Measurements from ENCODE around the gene PLEKHA7. TPM values are rescaled to one million over a fixed set of nuclear protein-coding genes. Genes with fewer than 3 reads are reported as not detected.
"Not testable (repeated sequence)": the region's sequence is repeated elsewhere in the genome, so short reads cannot be mapped to it uniquely, and the experiment has no call there.

PLEKHA7 gene
- total and polyA plus RNA-seq, 2 donors: 2.0 to 7.3 TPM

DNA sequence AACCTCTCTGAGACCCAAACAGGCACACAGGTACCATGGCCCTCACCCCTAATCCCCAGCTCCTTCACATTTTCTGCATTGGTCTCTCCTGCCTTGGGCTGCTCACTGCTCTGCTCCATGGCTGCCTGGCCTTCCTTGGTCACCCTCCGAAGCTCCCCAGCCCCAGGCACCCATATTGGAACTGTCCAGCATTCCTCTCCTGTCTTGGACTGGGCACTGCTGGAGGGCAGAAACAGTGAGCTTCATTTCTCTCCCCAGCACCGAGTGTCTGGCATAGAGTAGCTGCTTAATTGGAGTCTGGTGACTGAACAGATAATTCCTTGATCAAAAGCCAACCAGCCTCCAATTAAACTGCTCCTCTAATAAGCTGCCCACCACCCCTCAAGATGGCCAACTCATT lies 13.2 kb downstream of the PLEKHA7 start:
- Histone ChIP-seq H3K4me1 (ENCODE audit: control insufficient read depth in 2 of 2, insufficient read depth in 2 of 2, low read length in 2 of 2) (no peaks in the 10 kb centered on the region), H3K27ac (ENCODE audit: low read depth in 1 of 2, low read length in 1 of 2) (no peak overlapping the region)
- no peak for DNase-seq (ENCODE audit: low read depth in 6 of 9, low spot score in 9 of 9)

DNA sequence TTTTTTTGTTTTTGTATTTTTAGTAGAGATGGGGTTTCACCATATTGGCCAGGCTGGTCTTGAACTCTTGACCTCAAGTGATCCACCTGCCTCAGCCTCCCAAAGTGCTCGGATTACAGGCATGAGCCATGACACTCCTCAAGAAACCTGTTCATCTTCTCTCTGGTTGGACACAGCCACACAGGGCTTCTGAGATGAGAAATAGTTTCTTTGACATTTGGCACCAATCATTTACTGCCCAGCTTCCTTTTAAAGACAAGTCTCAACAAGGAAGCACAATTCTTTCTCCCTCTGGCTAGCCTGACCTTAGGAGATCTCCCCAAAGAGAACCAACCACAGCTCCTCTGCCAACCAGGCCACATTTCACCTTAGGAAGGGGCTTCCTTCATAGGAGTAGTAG lies 14.0 kb downstream of the PLEKHA7 start:
- WGBS: 89% methylated on average over 1 of the region's 1 CpG
- H3K27ac ChIP-seq (ENCODE audit: low read depth in 1 of 2, low read length in 1 of 2); H3K27me3 ChIP-seq (ENCODE audit: control insufficient read depth in 2 of 2, insufficient read depth in 1 of 2, low read length in 1 of 2); H3K36me3 ChIP-seq (ENCODE audit: control insufficient read depth in 2 of 2, insufficient read depth in 2 of 2, low read length in 1 of 2); H3K4me3 ChIP-seq (ENCODE audit: low read length in 2 of 2); DNase-seq (ENCODE audit: low read depth in 6 of 9, low spot score in 9 of 9); H3K4me1 ChIP-seq (ENCODE audit: control insufficient read depth in 2 of 2, insufficient read depth in 2 of 2, low read length in 2 of 2); H3K9me3 ChIP-seq (ENCODE audit: control insufficient read depth in 2 of 2, insufficient read depth in 1 of 2, low read length in 1 of 2): not testable (repeated sequence)

More for the DNA sequence above, 13.2 kb downstream of the PLEKHA7 start:
- Histone ChIP-seq H3K4me3 (ENCODE audit: low read length in 2 of 2) (no peak overlapping the region), H3K36me3 (ENCODE audit: control insufficient read depth in 2 of 2, insufficient read depth in 2 of 2, low read length in 1 of 2) (no peaks in the 10 kb centered on the region), H3K27me3 (ENCODE audit: control insufficient read depth in 2 of 2, insufficient read depth in 1 of 2, low read length in 1 of 2) (no peaks in the 10 kb centered on the region), H3K9me3 (ENCODE audit: control insufficient read depth in 2 of 2, insufficient read depth in 1 of 2, low read length in 1 of 2) (no peaks in the 10 kb centered on the region)
- 97% methylated on average over 2 of the region's 2 CpGs for WGBS

DNA sequence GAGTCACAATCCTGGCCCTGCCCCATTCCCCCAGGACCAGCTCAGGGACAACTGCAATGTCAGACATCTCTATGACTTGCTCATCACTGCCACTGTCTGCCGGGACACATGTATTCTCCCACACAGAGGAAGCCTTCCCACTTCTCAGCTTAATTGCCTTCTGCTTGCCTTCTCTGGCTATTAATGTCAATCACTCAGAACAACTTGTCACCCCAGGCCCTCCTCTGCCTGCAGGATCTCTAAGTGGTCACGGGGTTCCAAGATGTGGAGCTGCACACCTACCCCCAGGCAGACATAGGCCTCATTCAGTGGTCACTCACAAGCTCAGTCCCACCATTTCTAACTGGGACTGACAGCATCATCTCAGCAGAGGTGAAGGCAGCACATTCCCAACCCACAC lies 15.1 kb downstream of the PLEKHA7 start:
- no peak overlapping the region for H3K27ac ChIP-seq (ENCODE audit: low read depth in 1 of 2, low read length in 1 of 2)
- H3K27me3 ChIP-seq (ENCODE audit: control insufficient read depth in 2 of 2, insufficient read depth in 1 of 2, low read length in 1 of 2): no peaks in the 10 kb centered on the region
- no peaks in the 10 kb centered on the region for H3K9me3 ChIP-seq (ENCODE audit: control insufficient read depth in 2 of 2, insufficient read depth in 1 of 2, low read length in 1 of 2)
- no peaks in the 10 kb centered on the region for H3K4me1 ChIP-seq (ENCODE audit: control insufficient read depth in 2 of 2, insufficient read depth in 2 of 2, low read length in 2 of 2)
- 97% methylated on average over 2 of the region's 2 CpGs for WGBS
- no peak for DNase-seq (ENCODE audit: low read depth in 6 of 9, low spot score in 9 of 9)
- no peaks in the 10 kb centered on the region for H3K36me3 ChIP-seq (ENCODE audit: control insufficient read depth in 2 of 2, insufficient read depth in 2 of 2, low read length in 1 of 2)
- no peak overlapping the region for H3K4me3 ChIP-seq (ENCODE audit: low read length in 2 of 2)

DNA sequence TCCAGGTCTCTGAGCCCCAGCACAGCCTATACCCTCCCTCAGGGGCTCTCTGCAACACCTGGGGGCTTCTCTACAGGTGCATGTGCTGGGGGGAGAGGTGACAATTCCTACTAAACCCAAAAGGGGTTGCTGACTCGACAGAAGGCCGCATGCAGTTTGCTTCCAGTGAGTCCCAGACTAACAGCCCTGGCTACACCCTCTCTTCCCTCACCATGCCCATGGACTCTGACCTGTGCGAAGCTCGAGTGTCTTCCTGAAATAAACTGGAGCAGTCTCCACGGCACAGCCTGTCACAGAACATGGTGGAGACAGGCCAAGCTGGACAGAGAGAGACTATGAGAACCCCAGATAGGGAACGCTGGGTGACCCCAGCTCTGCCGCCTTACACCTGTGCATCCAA lies 16.6 kb downstream of the PLEKHA7 start:
- no peak overlapping the region for H3K27ac ChIP-seq (ENCODE audit: low read depth in 1 of 2, low read length in 1 of 2)

DNA sequence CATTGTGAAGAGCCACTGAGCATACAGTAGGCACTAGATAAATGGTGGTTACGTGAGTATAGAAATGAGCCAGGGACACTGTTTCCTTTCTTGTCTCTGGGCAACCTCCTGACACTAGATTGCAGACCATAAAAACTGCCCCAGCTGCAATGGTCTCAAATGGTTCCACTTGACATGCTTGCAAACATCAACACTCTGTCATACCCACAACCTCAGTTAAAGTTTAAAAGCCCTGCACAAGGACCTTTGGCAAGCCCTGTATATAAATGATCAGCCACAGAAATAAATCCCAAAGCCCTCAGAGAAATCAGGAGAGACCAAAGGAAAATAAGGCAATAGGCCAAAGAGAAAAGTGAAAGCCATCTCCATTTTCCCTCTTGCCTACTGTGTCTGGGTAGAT lies 20.7 kb downstream of the PLEKHA7 start:
- H3K4me3 ChIP-seq (ENCODE audit: low read length in 2 of 2): no peak overlapping the region
- no peak overlapping the region for H3K27ac ChIP-seq (ENCODE audit: low read depth in 1 of 2, low read length in 1 of 2)
- WGBS: 100% methylated on average over 1 of the region's 1 CpG
- DNase-seq (ENCODE audit: low read depth in 6 of 9, low spot score in 9 of 9): no peak
- no peaks in the 10 kb centered on the region for H3K9me3 ChIP-seq (ENCODE audit: control insufficient read depth in 2 of 2, insufficient read depth in 1 of 2, low read length in 1 of 2)
- H3K4me1 ChIP-seq (ENCODE audit: control insufficient read depth in 2 of 2, insufficient read depth in 2 of 2, low read length in 2 of 2): no peaks in the 10 kb centered on the region
- H3K36me3 ChIP-seq (ENCODE audit: control insufficient read depth in 2 of 2, insufficient read depth in 2 of 2, low read length in 1 of 2): no peaks in the 10 kb centered on the region
- no peaks in the 10 kb centered on the region for H3K27me3 ChIP-seq (ENCODE audit: control insufficient read depth in 2 of 2, insufficient read depth in 1 of 2, low read length in 1 of 2)

More for the DNA sequence above, 16.6 kb downstream of the PLEKHA7 start:
- 97% methylated on average over 7 of the region's 7 CpGs for WGBS
- Histone ChIP-seq H3K4me1 (ENCODE audit: control insufficient read depth in 2 of 2, insufficient read depth in 2 of 2, low read length in 2 of 2) (no peaks in the 10 kb centered on the region), H3K9me3 (ENCODE audit: control insufficient read depth in 2 of 2, insufficient read depth in 1 of 2, low read length in 1 of 2) (no peaks in the 10 kb centered on the region), H3K36me3 (ENCODE audit: control insufficient read depth in 2 of 2, insufficient read depth in 2 of 2, low read length in 1 of 2) (no peaks in the 10 kb centered on the region), H3K4me3 (ENCODE audit: low read length in 2 of 2) (no peak overlapping the region), H3K27me3 (ENCODE audit: control insufficient read depth in 2 of 2, insufficient read depth in 1 of 2, low read length in 1 of 2) (no peaks in the 10 kb centered on the region)
- no peak for DNase-seq (ENCODE audit: low read depth in 6 of 9, low spot score in 9 of 9)

DNA sequence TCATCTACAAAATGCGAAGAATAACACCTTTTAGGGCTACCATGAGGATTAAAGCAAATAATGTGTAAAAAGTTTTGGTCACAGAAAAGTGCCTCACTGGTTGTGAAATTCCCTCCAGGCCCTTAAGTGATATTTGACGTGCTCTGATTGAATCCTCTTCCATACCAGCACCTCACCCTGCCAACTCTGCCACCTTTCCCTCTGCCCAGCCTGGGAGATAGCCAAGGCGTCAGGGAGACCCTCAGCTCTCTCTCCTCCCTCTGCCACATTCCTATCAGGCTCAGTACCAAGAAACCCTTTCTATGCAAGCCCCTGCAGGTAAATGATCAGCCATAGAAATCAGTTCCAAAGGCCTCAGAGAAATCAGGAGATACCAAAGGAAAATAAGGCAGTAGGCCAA lies 21.4 kb downstream of the PLEKHA7 start:
- Histone ChIP-seq H3K36me3 (ENCODE audit: control insufficient read depth in 2 of 2, insufficient read depth in 2 of 2, low read length in 1 of 2) (no peaks in the 10 kb centered on the region), H3K4me1 (ENCODE audit: control insufficient read depth in 2 of 2, insufficient read depth in 2 of 2, low read length in 2 of 2) (no peaks in the 10 kb centered on the region), H3K9me3 (ENCODE audit: control insufficient read depth in 2 of 2, insufficient read depth in 1 of 2, low read length in 1 of 2) (no peaks in the 10 kb centered on the region), H3K27ac (ENCODE audit: low read depth in 1 of 2, low read length in 1 of 2) (no peak overlapping the region), H3K4me3 (ENCODE audit: low read length in 2 of 2) (no peak overlapping the region), H3K27me3 (ENCODE audit: control insufficient read depth in 2 of 2, insufficient read depth in 1 of 2, low read length in 1 of 2) (no peaks in the 10 kb centered on the region)
- DNase-seq (ENCODE audit: low read depth in 6 of 9, low spot score in 9 of 9): no peak
- 93% methylated on average over 3 of the region's 3 CpGs for WGBS

DNA sequence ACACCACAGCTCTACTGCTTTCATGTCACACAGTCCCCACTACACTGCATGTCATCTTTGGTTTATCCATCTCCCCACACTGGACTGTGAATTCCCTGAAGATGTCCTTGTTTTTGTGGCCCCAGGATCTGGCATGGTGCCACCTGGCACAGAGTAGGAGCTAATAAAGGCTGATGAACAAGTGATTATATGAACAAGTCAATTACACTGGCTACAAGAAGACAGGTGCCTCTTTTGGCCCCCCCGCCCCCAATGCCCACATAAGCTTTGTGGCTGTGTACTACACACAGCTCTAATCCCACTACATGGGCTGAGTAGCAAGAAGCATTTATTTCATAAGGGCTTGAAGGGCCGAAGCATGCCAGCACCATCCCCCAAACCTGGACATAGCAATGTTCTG lies 24.7 kb downstream of the PLEKHA7 start:
- H3K9me3 ChIP-seq (ENCODE audit: control insufficient read depth in 2 of 2, insufficient read depth in 1 of 2, low read length in 1 of 2): no peaks in the 10 kb centered on the region
- DNase-seq (ENCODE audit: low read depth in 6 of 9, low spot score in 9 of 9): no peak
- peaks cover 4 to 10% of the 10 kb centered on the region in 2 donors for H3K4me1 ChIP-seq (ENCODE audit: control insufficient read depth in 2 of 2, insufficient read depth in 2 of 2, low read length in 2 of 2)
- H3K4me3 ChIP-seq (ENCODE audit: low read length in 2 of 2): no peak overlapping the region
- H3K36me3 ChIP-seq (ENCODE audit: control insufficient read depth in 2 of 2, insufficient read depth in 2 of 2, low read length in 1 of 2): no peaks in the 10 kb centered on the region
- H3K27me3 ChIP-seq (ENCODE audit: control insufficient read depth in 2 of 2, insufficient read depth in 1 of 2, low read length in 1 of 2): no peaks in the 10 kb centered on the region
- WGBS: 97% methylated on average over 2 of the region's 2 CpGs
- no peak overlapping the region for H3K27ac ChIP-seq (ENCODE audit: low read depth in 1 of 2, low read length in 1 of 2)

DNA sequence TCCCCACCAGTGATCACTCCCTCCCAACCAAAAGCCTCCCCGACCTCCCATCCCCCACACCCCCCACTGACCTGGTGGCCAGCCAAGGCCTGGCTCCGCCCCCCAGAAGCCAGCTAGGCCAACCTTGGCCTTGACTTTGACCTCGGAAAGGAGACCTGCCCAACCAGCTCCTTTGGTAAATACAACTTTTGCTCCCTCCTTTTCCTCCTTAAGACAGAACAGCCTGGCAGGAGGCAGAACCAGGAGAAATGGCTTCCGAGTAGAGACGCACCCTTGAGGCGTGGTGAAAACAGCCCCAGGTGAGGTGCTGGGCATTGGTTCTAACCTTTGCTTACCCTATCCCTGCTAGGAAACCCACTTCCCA lies 27.0 kb downstream of the PLEKHA7 start:
- WGBS: 93% methylated on average over 6 of the region's 6 CpGs
- Histone ChIP-seq H3K27ac (ENCODE audit: low read depth in 1 of 2, low read length in 1 of 2) (no peak overlapping the region), H3K27me3 (ENCODE audit: control insufficient read depth in 2 of 2, insufficient read depth in 1 of 2, low read length in 1 of 2) (no peaks in the 10 kb centered on the region), H3K36me3 (ENCODE audit: control insufficient read depth in 2 of 2, insufficient read depth in 2 of 2, low read length in 1 of 2) (no peaks in the 10 kb centered on the region), H3K9me3 (ENCODE audit: control insufficient read depth in 2 of 2, insufficient read depth in 1 of 2, low read length in 1 of 2) (no peaks in the 10 kb centered on the region), H3K4me1 (ENCODE audit: control insufficient read depth in 2 of 2, insufficient read depth in 2 of 2, low read length in 2 of 2) (peaks cover 4 to 10% of the 10 kb centered on the region in 2 donors), H3K4me3 (ENCODE audit: low read length in 2 of 2) (no peak overlapping the region)
- DNase-seq (ENCODE audit: low read depth in 6 of 9, low spot score in 9 of 9): no peak

DNA sequence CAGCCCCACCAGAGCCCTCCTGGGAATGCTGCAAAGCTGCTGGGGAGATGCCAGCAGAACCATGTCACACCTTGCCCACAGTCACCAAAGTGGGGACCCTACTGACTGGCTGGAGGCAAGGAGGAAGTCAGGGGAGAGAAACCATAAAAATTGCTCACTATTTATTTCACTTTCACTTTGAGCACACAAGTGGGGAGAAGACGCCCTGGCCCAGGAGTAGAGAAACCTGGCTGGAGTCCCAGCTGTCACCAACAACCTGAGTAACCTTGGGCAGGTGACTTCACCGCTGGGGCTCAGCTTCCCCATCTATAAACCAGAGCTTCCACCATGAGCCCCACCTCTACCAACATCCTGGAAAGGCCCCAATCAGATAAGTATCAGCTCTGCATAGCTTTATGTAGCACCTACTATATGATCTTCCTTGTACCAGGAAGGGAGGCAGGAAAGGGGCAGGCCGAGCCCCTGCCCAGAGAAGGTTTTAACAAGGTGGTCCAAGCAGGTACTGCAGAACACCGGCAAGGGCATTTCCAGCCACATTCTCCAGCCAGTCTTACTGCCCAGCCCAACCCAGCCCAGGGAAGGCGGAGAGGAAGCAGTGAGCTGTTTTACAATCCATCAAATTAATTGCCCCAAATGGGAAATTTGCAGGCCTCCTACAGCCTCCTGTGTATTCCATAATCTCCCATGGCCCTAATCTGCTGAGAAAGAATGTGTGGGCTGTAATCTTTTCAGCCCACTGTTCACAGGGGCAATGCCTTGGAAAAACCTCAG lies 27.6 kb downstream of the PLEKHA7 start:
- Histone ChIP-seq H3K27me3 (ENCODE audit: control insufficient read depth in 2 of 2, insufficient read depth in 1 of 2, low read length in 1 of 2) (no peaks in the 10 kb centered on the region), H3K27ac (ENCODE audit: low read depth in 1 of 2, low read length in 1 of 2) (no peak overlapping the region), H3K9me3 (ENCODE audit: control insufficient read depth in 2 of 2, insufficient read depth in 1 of 2, low read length in 1 of 2) (no peaks in the 10 kb centered on the region), H3K4me1 (ENCODE audit: control insufficient read depth in 2 of 2, insufficient read depth in 2 of 2, low read length in 2 of 2) (peaks cover 4 to 10% of the 10 kb centered on the region in 2 donors), H3K36me3 (ENCODE audit: control insufficient read depth in 2 of 2, insufficient read depth in 2 of 2, low read length in 1 of 2) (no peaks in the 10 kb centered on the region), H3K4me3 (ENCODE audit: low read length in 2 of 2) (no peak overlapping the region)
- 42% methylated on average over 5 of the region's 5 CpGs for WGBS
- peak in 4 of 9 donors; percentile 5 to 38 (median 11) for DNase-seq (ENCODE audit: low read depth in 6 of 9, low spot score in 9 of 9)

Measured in thymus (tissue), 11 donors.